GM23248 (cell line): ENCODE measurements around the gene TIFAB.

Experiments used
- EZH2 ChIP-seq: fragments of 200-600 bp; sonication (generic); IDR thresholded peaks from 2 replicates; pipeline ENCODE4 v1.6.1; 2018; ENCODE audit warnings: antibody characterized with exemption, mild to moderate bottlenecking; ENCODE audit not compliant: insufficient read depth, poor library complexity, severe bottlenecking
- EZH2phosphoT487 ChIP-seq: fragments of 200-600 bp; sonication (generic); IDR thresholded peaks from 2 replicates; pipeline ENCODE4 v1.6.1; 2018; ENCODE audit warnings: antibody characterized with exemption, moderate library complexity, mild to moderate bottlenecking, low read depth; ENCODE audit not compliant: insufficient read depth

GRCh38 chr5:135458921-135459331 is 6.8 kb upstream of the TIFAB start:
- no peak for TF ChIP-seq EZH2phosphoT487
- no peak for TF ChIP-seq EZH2
